Heart right ventricle (tissue), 16 donors: Measurements from ENCODE around the gene EVC2. TPM values are rescaled to one million over a fixed set of nuclear protein-coding genes. Genes with fewer than 3 reads are reported as not detected.

Source experiments
- ATAC-seq, 8 donors: fragments of 200-7000 bp; cut with Tn5 transposase; one replicate each; pipeline ENCODE4 v1.9.1; 2020; ENCODE audit warnings: mild to moderate bottlenecking in 8 of 8, moderate library complexity in 8 of 8, moderate number of reproducible peaks in 1 of 8
- DNase-seq, 2 donors: peaks; one replicate each; pipeline ENCODE4 v3.0.0-alpha.2; 2020
- H3K27ac ChIP-seq, 10 donors: fragments of 200-600 bp; sonication (generic) in 2 of 10; one replicate each; pipeline versions ENCODE4 v1.5.0 to v1.8.0; 2020 to 2022; ENCODE audit warnings: mild to moderate bottlenecking in 3 of 10
- H3K27me3 ChIP-seq, 7 donors: fragments of 200-600 bp; one replicate each; pipeline ENCODE4 v1.8.0; 2021 to 2022; ENCODE audit warnings: mild to moderate bottlenecking in 2 of 7
- H3K36me3 ChIP-seq, 9 donors: fragments of 200-600 bp; sonication (generic) in 1 of 9; one replicate each; pipeline versions ENCODE4 v1.5.0 to v1.8.0; 2020 to 2022; ENCODE audit warnings: mild to moderate bottlenecking in 2 of 9
- H3K4me1 ChIP-seq, 9 donors: fragments of 200-600 bp; sonication (generic) in 1 of 9; one replicate each; pipeline versions ENCODE4 v1.5.0 to v1.8.0; 2020 to 2022; ENCODE audit warnings: mild to moderate bottlenecking in 4 of 9
- H3K4me3 ChIP-seq, 10 donors: fragments of 200-600 bp; sonication (generic) in 2 of 10; one replicate each; pipeline versions ENCODE4 v1.5.0 to v1.8.0; 2020 to 2022; ENCODE audit warnings: mild to moderate bottlenecking in 7 of 10, moderate library complexity in 2 of 10
- H3K9me3 ChIP-seq, 11 donors: fragments of 200-600 bp in 10 of 11; sonication (generic) in 2 of 11; one replicate each; pipeline versions ENCODE4 v1.5.0 to v1.8.0; 2013 to 2022; ENCODE audit warnings: mild to moderate bottlenecking in 2 of 11, control low read depth in 1 of 11, moderate library complexity in 1 of 11
- WGBS, 2 donors: extraction: QIAGEN DNeasy Blood & Tissue Kit; methylation state at CpG; one replicate each; pipeline ENCODE4 v1.1.7; 2013; ENCODE audit warnings: inconsistent platforms in 1 of 2; 5-methylcytosine and 5-hydroxymethylcytosine counted together
- intact Hi-C, 10 donors: fragments of 100-400 bp; cut with DNase I; formaldehyde crosslinking; loops; one replicate each; pipeline versions ENCODE4 v1.11.1 to v1.14.2; 2022
- polyA plus RNA-seq, 2 donors: library from polyadenylated mRNA; stranded (reverse); fragments of 200-250 nt; gene quantifications; one replicate each; pipeline ENCODE4 v1.2.3, GENCODE V29; 2013
- total RNA-seq, 10 donors: library from RNA; stranded (reverse); fragmentation: NEBNext Ultra II Directional in 3 of 10; extraction: Animal tissue kit (Norgen Biotek cat#: 25700) in 3 of 10; gene quantifications; one replicate each; pipeline versions ENCODE4 v1.2.1 to v1.2.4, GENCODE V29; 2021 to 2023
- TF ChIP-seq, protein P1 (sequence below), 9 donors: fragments of 200-600 bp; sonication (generic) in 2 of 9; IDR thresholded peaks; one replicate each; pipeline versions ENCODE4 v1.5.0 to v1.8.0; 2021 to 2022; ENCODE audit warnings: antibody characterized with exemption in 9 of 9, mild to moderate bottlenecking in 5 of 9, moderate library complexity in 1 of 9
- donor health status: Arrhythmogenic right ventricular cardiomyopathy.
- donor health status: ischemic (EF 13 %, LVEDD 7.1; RV severe dilation, severe dysfunction).
- donor health status: healthy with polysubstance abuse.
- donor health status: DM: no; HTN: yes; CAD: no.
- donor health status: DM: no; HTN: no; CAD: no.
- donor health status: ischemic (EF 25% LVEDD 6.9; RV normal size, moderate dysfunction).
- donor health status: ischemic (EF 25% LVEDD 5.7; RV mildly dilated, moderate dysfunction).
- donor health status: healthy.
- donor health status: DM: yes; HTN: yes; CAD: no.
- donor health status: Ischemic cardiomyopathy.
- donor health status: ischemic (EF 35%, LVEDD 5.7; RV mildly dilated, moderate dysfunction).
- donor health status: nonischemic (EF 11% LVEDD 7.7; RV severe dilation, severe dysfunction).
- donor health status: DM: yes; HTN: yes; CAD: no.
- donor health status: PGD.
- donor health status: ischemic (EF 29% LVEDD 5.4; RV normal size, mild dysfunction).
- donor health status: nonischemic (EF 23%, LVEDD 6.1; RV moderate dilation, normal function).

EVC2 gene
- total and polyA plus RNA-seq, 12 donors: 0.47 to 1.5 (median 0.91) TPM

DNA sequence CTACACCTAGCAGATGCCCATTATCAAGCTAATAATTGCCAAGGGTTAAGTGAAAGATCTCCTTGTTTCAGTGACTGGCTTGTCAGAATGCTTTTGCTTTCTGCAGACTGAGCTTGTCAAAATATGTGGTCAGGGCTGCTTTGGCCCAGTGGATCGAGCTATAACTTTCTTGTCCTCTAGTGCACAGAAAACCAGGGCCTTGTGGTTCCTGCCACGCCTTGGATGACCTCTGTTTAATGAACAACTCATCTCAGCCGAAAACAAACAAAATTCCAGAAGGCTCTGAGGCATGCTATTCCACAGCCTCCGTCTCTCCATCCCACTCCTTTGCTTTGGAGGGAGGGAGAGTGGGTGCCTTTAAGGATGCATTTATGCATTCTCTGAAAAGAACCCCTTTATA lies 14.0 kb upstream of the EVC2 start:
- Histone ChIP-seq H3K9me3 (no peaks in the 10 kb centered on the region), H3K36me3 (peaks cover 0 to 27% (median 0%) of the 10 kb centered on the region in 9 donors), H3K27ac (no peak overlapping the region), H3K27me3 (no peaks in the 10 kb centered on the region), H3K4me3 (no peak overlapping the region), H3K4me1 (no peaks in the 10 kb centered on the region)
- TF ChIP-seq, protein P1, sequence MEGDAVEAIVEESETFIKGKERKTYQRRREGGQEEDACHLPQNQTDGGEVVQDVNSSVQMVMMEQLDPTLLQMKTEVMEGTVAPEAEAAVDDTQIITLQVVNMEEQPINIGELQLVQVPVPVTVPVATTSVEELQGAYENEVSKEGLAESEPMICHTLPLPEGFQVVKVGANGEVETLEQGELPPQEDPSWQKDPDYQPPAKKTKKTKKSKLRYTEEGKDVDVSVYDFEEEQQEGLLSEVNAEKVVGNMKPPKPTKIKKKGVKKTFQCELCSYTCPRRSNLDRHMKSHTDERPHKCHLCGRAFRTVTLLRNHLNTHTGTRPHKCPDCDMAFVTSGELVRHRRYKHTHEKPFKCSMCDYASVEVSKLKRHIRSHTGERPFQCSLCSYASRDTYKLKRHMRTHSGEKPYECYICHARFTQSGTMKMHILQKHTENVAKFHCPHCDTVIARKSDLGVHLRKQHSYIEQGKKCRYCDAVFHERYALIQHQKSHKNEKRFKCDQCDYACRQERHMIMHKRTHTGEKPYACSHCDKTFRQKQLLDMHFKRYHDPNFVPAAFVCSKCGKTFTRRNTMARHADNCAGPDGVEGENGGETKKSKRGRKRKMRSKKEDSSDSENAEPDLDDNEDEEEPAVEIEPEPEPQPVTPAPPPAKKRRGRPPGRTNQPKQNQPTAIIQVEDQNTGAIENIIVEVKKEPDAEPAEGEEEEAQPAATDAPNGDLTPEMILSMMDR (IDR thresholded peaks at IDR 0.05): no peak
- no peak for ATAC-seq
- no peak for DNase-seq
- WGBS, 2 donors: 75 to 78% methylated on average over 4 of the region's 4 CpGs
- intact Hi-C loops: no loop called here

DNA sequence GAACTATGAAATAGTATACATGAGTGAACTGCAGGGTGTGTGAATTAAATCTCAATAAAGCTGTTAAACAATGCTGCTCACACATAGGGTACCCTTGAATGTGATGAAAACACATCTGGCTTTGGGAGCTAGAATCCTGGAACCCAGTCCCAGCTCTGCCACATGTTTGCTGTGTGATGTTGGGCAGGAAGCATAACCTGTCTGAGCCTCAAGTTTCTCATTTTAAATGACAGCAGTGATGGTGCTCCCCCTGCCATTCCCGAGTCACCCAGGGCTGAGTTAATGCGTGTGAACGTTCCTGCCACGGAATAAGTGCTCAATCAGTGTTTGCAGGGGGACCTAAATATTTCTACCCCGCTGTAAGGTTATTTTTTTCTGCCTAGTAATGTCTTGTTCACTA lies 13.6 kb upstream of the EVC2 start:
- intact Hi-C loops: no loop called here
- H3K27ac ChIP-seq: no peak overlapping the region
- WGBS, 2 donors: 86 to 92% methylated on average over 5 of the region's 5 CpGs
- no peaks in the 10 kb centered on the region for H3K27me3 ChIP-seq
- no peaks in the 10 kb centered on the region for H3K9me3 ChIP-seq
- H3K4me1 ChIP-seq: no peaks in the 10 kb centered on the region
- H3K36me3 ChIP-seq: peaks cover 0 to 27% (median 0%) of the 10 kb centered on the region in 9 donors
- no peak for DNase-seq
- ATAC-seq: no peak
- TF ChIP-seq, protein P1 (IDR thresholded peaks at IDR 0.05): no peak
- no peak overlapping the region for H3K4me3 ChIP-seq

DNA sequence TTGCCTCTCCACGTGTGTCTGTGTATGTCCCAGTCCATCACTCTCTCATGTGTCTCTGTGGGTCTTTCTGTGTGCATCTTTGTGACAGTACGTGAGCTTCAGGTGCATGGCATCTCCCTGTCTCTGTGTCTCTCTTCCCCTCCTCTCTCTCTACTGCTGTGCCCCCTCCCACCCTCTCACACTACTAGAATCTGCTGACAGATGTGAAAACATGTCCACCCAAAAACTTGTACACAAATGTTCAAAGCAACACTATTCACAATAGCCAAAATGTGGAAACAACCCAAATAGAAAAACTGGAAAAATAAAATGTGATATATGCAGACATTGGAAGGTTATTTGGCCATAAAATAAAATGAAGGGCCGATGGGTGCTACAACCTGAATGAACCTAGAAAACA lies 12.6 kb upstream of the EVC2 start:
- WGBS, 2 donors: 70 to 90% methylated on average over 3 of the region's 3 CpGs
- Histone ChIP-seq H3K36me3 (peaks cover 0 to 27% (median 0%) of the 10 kb centered on the region in 9 donors), H3K27ac (no peak overlapping the region), H3K4me1 (no peaks in the 10 kb centered on the region), H3K9me3 (peaks cover 0 to 2% (median 0%) of the 10 kb centered on the region in 11 donors), H3K4me3 (no peak overlapping the region), H3K27me3 (no peaks in the 10 kb centered on the region)
- DNase-seq (no peak), ATAC-seq (no peak)
- intact Hi-C loops: no loop called here
- TF ChIP-seq, protein P1 (IDR thresholded peaks at IDR 0.05): no peak

DNA sequence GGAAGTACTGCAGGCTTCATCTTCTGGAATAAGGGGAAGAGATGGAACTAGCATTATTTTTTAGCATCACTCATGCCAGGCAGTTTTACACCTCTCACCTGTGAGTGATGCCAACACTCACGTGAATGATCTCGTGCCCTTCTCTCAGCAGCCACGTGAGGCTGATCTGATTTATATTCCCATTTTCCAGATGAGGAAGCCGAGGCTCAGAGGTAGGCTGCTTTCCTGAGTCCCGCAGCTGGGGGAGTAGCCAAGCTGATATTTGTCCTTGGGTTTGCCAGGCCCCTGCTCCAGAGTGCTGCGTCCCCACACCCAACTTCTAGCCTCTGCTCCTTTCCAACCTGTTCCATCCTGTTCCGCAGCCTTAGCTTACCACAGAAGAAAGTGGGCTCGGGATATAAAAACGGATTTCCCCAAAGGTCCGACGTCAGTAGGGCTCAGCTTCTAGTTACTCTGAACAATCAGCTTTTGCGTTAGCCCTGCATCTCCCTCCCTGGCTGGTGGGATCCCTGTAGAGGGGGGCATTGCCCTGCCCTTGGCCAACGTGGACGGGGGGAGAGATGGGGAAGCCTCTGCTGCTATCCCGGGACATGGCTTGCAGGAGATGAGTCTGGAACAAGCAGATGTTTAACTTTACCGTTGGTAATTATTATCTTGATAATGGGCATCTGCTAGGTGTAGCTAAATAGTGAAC lies 11.9 kb upstream of the EVC2 start:
- intact Hi-C loops: no loop called here
- ATAC-seq (no peak), DNase-seq (no peak)
- no peak overlapping the region for H3K4me3 ChIP-seq
- H3K27ac ChIP-seq: no peak overlapping the region
- no peaks in the 10 kb centered on the region for H3K27me3 ChIP-seq
- TF ChIP-seq, protein P1 (IDR thresholded peaks at IDR 0.05): no peak
- peaks cover 0 to 25% (median 0%) of the 10 kb centered on the region in 9 donors for H3K36me3 ChIP-seq
- 89 to 90% methylated on average over 16 of the region's 16 CpGs for WGBS, 2 donors
- H3K4me1 ChIP-seq: no peaks in the 10 kb centered on the region
- H3K9me3 ChIP-seq: peaks cover 0 to 9% (median 2%) of the 10 kb centered on the region in 11 donors
